K562 treated with DMSO at 1 percent for 4 hours (cell line): ENCODE measurements around the gene TMEM139. TPM values are rescaled to one million over a fixed set of nuclear protein-coding genes. Genes with fewer than 3 reads are reported as not detected.

Experiments
- total RNA-seq: library from RNA; unstranded; fragments of 300-600 nt; gene quantifications from 2 replicates; pipeline ENCODE4 v1.2.3, GENCODE V29; 2022; ENCODE audit not compliant: insufficient read depth

Gene TMEM139
- not detected in 2 replicates for total RNA-seq

GRCh38 chr7:143284591-143285469, at the start of gene TMEM139:
Gene TMEM139 (plus strand): TSS chr7:143284958. CDS start chr7:143285958, 1,000 bp downstream.

GRCh38 chr7:143263266-143264195, 21.2 kb upstream of the TMEM139 start, which contains the start of gene GSTK1:
Gene GSTK1 (plus strand): TSS chr7:143263441. CDS start chr7:143263514, 73 bp downstream.

GRCh38 chr7:143287935-143288826, 3.4 kb downstream of the TMEM139 start, which contains the start of gene CASP2:
Gene CASP2 (plus strand): TSS chr7:143288351. CDS start chr7:143288456, 105 bp downstream.

DNA sequence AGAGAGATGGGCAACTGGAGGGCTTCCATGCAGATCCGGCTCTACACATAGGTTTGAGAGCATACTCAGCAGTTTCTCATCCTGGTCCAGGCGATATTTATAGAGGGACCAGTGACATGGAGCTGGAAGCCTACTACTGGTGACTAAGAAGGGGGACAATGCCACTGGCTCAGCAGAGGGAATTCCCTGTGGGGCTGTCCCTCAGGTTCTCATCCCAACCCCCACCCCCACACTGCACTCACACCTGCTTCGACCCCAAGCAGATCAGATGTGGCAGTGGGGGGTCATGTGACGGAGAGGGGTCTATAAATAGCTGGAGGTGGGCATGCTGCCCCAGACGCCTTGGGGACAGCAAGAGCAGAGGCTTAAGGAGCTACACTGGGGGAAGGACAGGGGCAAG, 31.0 kb downstream of the TMEM139 start, which contains the start of gene CLCN1:
TSS of gene CLCN1 (plus strand) at position 336 of the 400 bp plus-strand sequence. CDS start 102 bp downstream, outside the sequence.

Other genes with a start within 250 kb of the TMEM139 start
- gene OR6V1, start 232.6 kb upstream of the TMEM139 start, total RNA-seq = not detected in 2 replicates
- gene PIP, start 152.9 kb upstream of the TMEM139 start, total RNA-seq = not detected in 2 replicates
- not detected in 2 replicates for gene TAS2R39, start 101.5 kb upstream of the TMEM139 start, total RNA-seq
- gene TAS2R40, start 62.9 kb upstream of the TMEM139 start, total RNA-seq = not detected in 2 replicates
- gene GSTK1, start 21.5 kb upstream of the TMEM139 start, total RNA-seq = 165 and 185 TPM in 2 replicates
- gene CASP2, start 3.4 kb downstream of the TMEM139 start, total RNA-seq = 18.3 and 27.4 TPM in 2 replicates
- gene CLCN1, start 31.2 kb downstream of the TMEM139 start, total RNA-seq = 0.37 TPM in 1 of 2 replicates, not detected in the other
- not detected in 2 replicates for gene FAM131B, start 77.8 kb downstream of the TMEM139 start, total RNA-seq
- 103 and 111 TPM in 2 replicates for gene ZYX, start 96.4 kb downstream of the TMEM139 start, total RNA-seq
- gene EPHA1, start 123.9 kb downstream of the TMEM139 start, total RNA-seq = not detected in 2 replicates
- not detected in 2 replicates for gene TAS2R60, start 158.5 kb downstream of the TMEM139 start, total RNA-seq
- gene TAS2R41, start 192.9 kb downstream of the TMEM139 start, total RNA-seq = not detected in 2 replicates